Choroid plexus epithelial cell (primary cell): ENCODE data around the gene CRTC2.

Source experiments
- DNase-seq: peaks from one replicate; pipeline ENCODE4 v3.0.0-alpha.2; 2010; ENCODE audit warnings: low read depth
- H3K4me3 ChIP-seq: 2 replicates; pipeline ENCODE4 v1.5.1; 2011; ENCODE audit warnings: low read depth, mild to moderate bottlenecking, control low read depth, low read length, moderate library complexity
- CTCF ChIP-seq: conservative IDR thresholded peaks from 2 replicates; pipeline ENCODE4 v1.5.1; 2011; ENCODE audit warnings: low read depth, mild to moderate bottlenecking, control low read depth, inconsistent platforms, low read length, moderate library complexity

Gene CRTC2

GRCh38 chr1:153903841-153904455 is 54.5 kb downstream of the CRTC2 start:
- DNase-seq, result no peak

GRCh38 chr1:153899509-153899908 is 58.9 kb downstream of the CRTC2 start:
- no peak for DNase-seq
- no peak overlapping the region for H3K4me3 ChIP-seq
- TF ChIP-seq CTCF, result no peak

More at GRCh38 chr1:153903841-153904455, 54.5 kb downstream of the CRTC2 start:
- no peak for TF ChIP-seq CTCF
- H3K4me3 ChIP-seq, result no peak overlapping the region
